Subcutaneous adipose tissue (tissue), 4 donors: ENCODE measurements around the gene NISCH. TPM values are rescaled to one million over a fixed set of nuclear protein-coding genes. Genes with fewer than 3 reads are reported as not detected.

ENCODE experiments used
- CTCF ChIP-seq: fragments of 450-650 bp; IDR thresholded peaks from one replicate; pipeline ENCODE4 v1.5.1; 2016; ENCODE audit warnings: low read depth, mild to moderate bottlenecking, control low read depth, antibody characterized with exemption, moderate library complexity
- total RNA-seq, 4 donors: library from RNA; depleted of rRNA; stranded (reverse); fragments of >200 nt; gene quantifications; one replicate each; pipeline ENCODE4 v1.1.0, GENCODE V29; 2016

Gene NISCH
- total RNA-seq, 4 donors from 2014 or later = 52.7 to 105 (median 71.5) TPM

- TF ChIP-seq CTCF = no peak
Observed at GRCh38 chr3:52501046-52501445, 45.6 kb downstream of the NISCH start.

GRCh38 chr3:52502001-52502400, 46.6 kb downstream of the NISCH start:
- TF ChIP-seq CTCF = no peak

GRCh38 chr3:52502808-52503350, 47.5 kb downstream of the NISCH start:
- no peak for TF ChIP-seq CTCF

- no peak for TF ChIP-seq CTCF
Observed at GRCh38 chr3:52503788-52504424, 48.5 kb downstream of the NISCH start.

- no peak for TF ChIP-seq CTCF
Observed at GRCh38 chr3:52504977-52505376, 49.6 kb downstream of the NISCH start.

- no peak for TF ChIP-seq CTCF
Observed at GRCh38 chr3:52506266-52506966, 51.0 kb downstream of the NISCH start.

- TF ChIP-seq CTCF = no peak
Observed at GRCh38 chr3:52507359-52507758, 52.0 kb downstream of the NISCH start.
